GM21786 (cell line): ENCODE results near the gene TARP.
A peak's percentile ranks its signal among the peaks of the same experiment; 100 is the strongest.

Source experiments
- ATAC-seq: cut with Tn5 transposase; IDR thresholded peaks from one replicate; pipeline ENCODE4 v1.9.1; 2021; ENCODE audit not compliant: unreplicated experiment

TARP gene

GRCh38 chr7:38220452-38220851, 53.0 kb downstream of the TARP start:
- ATAC-seq, result no peak

GRCh38 chr7:38217672-38218071, 55.8 kb downstream of the TARP start:
- ATAC-seq, result no peak

GRCh38 chr7:38215735-38216670, 57.4 kb downstream of the TARP start:
- peak; percentile 88 for ATAC-seq

GRCh38 chr7:38215115-38215514, 58.3 kb downstream of the TARP start:
- no peak for ATAC-seq

DNA sequence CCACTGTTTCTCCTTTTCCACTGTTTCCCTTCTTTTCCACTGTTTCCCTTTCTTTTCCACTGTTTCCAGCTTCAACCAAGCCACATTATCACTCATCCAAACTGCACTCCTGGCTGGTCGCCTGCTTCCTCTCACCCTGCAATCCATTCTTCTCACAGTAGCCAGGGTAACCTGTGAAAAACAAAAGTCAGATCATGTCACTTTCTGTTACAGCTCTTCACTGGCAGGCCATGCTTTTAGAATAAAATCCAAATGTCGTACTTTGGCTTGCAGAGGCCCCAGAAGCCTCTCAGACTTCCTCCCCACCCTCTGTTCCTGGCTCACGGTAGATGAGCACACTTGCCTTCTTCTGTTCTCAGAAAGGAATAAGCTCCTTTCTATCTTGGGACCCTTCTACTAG, 61.5 kb downstream of the TARP start:
- no peak for ATAC-seq

GRCh38 chr7:38211486-38211885, 62.0 kb downstream of the TARP start:
- ATAC-seq, result no peak
